ENCODE measurements around the gene PRAMEF13.
"Not testable (repeated sequence)": the region's sequence is repeated elsewhere in the genome, so short reads cannot be mapped to it uniquely, and the experiment has no call there.

GRCh38 chr1:13243536-13244263, 42.5 kb upstream of the PRAMEF13 start:
- not testable (repeated sequence) for TF ChIP-seq CTCF, POLR2A, EP300 (IDR thresholded peaks at IDR 0.05)
